ENCODE measurements around the gene FARP2. TPM values are rescaled to one million over a fixed set of nuclear protein-coding genes. Genes with fewer than 3 reads are reported as not detected.

The FARP2 gene
- total and polyA plus RNA-seq, 2 of the 13 experiments (the other 11 are each of a cell fraction or from before 2014, with no cell fraction given) = 28.0 to 45.4 TPM

DNA sequence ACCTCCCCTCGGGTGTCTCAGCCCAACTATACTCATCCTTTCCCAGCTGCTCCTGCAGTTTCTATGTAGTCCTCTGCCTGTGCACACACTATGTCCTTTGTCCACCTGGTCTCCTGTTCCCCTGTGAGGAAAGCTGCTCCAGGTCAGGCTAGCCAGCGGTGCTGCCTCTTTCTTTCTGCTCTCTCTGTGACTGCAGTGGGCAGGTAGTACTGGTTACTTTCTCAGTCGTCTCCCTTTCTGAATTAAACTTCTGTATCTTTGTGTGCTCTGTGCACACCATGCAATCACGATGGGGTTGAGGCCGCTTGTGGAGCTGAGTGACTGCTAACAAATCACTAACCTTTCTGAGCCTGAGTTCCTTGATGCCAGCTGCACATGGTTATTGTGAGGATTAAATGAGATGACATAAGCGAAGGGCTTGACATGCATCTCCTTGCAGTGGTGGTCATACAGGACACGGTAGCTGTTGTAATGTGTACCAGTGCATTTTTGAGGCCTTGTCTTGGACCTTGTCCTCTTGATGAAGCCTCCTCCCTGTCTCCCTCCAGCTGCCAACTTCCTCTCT is 3.5 kb downstream of the FARP2 start (continued):
- TF ChIP-seq, protein P1, sequence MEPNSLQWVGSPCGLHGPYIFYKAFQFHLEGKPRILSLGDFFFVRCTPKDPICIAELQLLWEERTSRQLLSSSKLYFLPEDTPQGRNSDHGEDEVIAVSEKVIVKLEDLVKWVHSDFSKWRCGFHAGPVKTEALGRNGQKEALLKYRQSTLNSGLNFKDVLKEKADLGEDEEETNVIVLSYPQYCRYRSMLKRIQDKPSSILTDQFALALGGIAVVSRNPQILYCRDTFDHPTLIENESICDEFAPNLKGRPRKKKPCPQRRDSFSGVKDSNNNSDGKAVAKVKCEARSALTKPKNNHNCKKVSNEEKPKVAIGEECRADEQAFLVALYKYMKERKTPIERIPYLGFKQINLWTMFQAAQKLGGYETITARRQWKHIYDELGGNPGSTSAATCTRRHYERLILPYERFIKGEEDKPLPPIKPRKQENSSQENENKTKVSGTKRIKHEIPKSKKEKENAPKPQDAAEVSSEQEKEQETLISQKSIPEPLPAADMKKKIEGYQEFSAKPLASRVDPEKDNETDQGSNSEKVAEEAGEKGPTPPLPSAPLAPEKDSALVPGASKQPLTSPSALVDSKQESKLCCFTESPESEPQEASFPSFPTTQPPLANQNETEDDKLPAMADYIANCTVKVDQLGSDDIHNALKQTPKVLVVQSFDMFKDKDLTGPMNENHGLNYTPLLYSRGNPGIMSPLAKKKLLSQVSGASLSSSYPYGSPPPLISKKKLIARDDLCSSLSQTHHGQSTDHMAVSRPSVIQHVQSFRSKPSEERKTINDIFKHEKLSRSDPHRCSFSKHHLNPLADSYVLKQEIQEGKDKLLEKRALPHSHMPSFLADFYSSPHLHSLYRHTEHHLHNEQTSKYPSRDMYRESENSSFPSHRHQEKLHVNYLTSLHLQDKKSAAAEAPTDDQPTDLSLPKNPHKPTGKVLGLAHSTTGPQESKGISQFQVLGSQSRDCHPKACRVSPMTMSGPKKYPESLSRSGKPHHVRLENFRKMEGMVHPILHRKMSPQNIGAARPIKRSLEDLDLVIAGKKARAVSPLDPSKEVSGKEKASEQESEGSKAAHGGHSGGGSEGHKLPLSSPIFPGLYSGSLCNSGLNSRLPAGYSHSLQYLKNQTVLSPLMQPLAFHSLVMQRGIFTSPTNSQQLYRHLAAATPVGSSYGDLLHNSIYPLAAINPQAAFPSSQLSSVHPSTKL (CRISPR knock-in tag; IDR thresholded peaks at IDR 0.05) = peak; percentile 66
- TF ChIP-seq ZNF513 (CRISPR knock-in tag; conservative IDR thresholded peaks at IDR 0.05) (no peak), HDAC6 (IDR thresholded peaks at IDR 0.05; ENCODE audit: low read depth, low read length) (no peak), MXI1 (IDR thresholded peaks at IDR 0.05; ENCODE audit: borderline replicate concordance, low read depth, low read length) (peak; percentile 71; the same call in 2 of the 3 replicates), MEF2D (CRISPR knock-in tag; IDR thresholded peaks at IDR 0.05) (no peak), ZBTB1 (CRISPR knock-in tag; IDR thresholded peaks at IDR 0.05; ENCODE audit: borderline replicate concordance) (no peak), TSC22D2 (CRISPR knock-in tag; IDR thresholded peaks at IDR 0.05; ENCODE audit: borderline replicate concordance) (no peak), ZBTB20 (CRISPR knock-in tag; IDR thresholded peaks at IDR 0.05; ENCODE audit: borderline replicate concordance, low read depth) (no peak), ZZZ3 (CRISPR knock-in tag; IDR thresholded peaks at IDR 0.05; ENCODE audit: borderline replicate concordance) (peak; percentile 79; the same call in 1 of the 2 replicates), ZNF703 (CRISPR knock-in tag; IDR thresholded peaks at IDR 0.05; ENCODE audit: borderline replicate concordance) (no peak), ZNF331 (CRISPR knock-in tag; IDR thresholded peaks at IDR 0.05) (peak; percentile 30; the same call in 1 of the 2 replicates), ZBTB7B (CRISPR knock-in tag; IDR thresholded peaks at IDR 0.05) (0 out of 2 replicates have a peak, but pooled peaks have one; percentile 40), CAMTA2 (CRISPR knock-in tag; IDR thresholded peaks at IDR 0.05; ENCODE audit: borderline replicate concordance) (no peak), MEIS1 (CRISPR knock-in tag; IDR thresholded peaks at IDR 0.05; ENCODE audit: borderline replicate concordance) (0 out of 2 replicates have a peak, but pooled peaks have one; percentile 56), TFDP2 (CRISPR knock-in tag; IDR thresholded peaks at IDR 0.05) (no peak), SMAD1 (CRISPR knock-in tag; IDR thresholded peaks at IDR 0.05; ENCODE audit: borderline replicate concordance, low read depth) (no peak), GATAD2A (CRISPR knock-in tag; IDR thresholded peaks at IDR 0.05) (peak; percentile 42)
- TF ChIP-seq, protein P2, sequence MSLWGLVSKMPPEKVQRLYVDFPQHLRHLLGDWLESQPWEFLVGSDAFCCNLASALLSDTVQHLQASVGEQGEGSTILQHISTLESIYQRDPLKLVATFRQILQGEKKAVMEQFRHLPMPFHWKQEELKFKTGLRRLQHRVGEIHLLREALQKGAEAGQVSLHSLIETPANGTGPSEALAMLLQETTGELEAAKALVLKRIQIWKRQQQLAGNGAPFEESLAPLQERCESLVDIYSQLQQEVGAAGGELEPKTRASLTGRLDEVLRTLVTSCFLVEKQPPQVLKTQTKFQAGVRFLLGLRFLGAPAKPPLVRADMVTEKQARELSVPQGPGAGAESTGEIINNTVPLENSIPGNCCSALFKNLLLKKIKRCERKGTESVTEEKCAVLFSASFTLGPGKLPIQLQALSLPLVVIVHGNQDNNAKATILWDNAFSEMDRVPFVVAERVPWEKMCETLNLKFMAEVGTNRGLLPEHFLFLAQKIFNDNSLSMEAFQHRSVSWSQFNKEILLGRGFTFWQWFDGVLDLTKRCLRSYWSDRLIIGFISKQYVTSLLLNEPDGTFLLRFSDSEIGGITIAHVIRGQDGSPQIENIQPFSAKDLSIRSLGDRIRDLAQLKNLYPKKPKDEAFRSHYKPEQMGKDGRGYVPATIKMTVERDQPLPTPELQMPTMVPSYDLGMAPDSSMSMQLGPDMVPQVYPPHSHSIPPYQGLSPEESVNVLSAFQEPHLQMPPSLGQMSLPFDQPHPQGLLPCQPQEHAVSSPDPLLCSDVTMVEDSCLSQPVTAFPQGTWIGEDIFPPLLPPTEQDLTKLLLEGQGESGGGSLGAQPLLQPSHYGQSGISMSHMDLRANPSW (CRISPR knock-in tag; IDR thresholded peaks at IDR 0.05; ENCODE audit: borderline replicate concordance) = no peak
- TF ChIP-seq, protein P3, sequence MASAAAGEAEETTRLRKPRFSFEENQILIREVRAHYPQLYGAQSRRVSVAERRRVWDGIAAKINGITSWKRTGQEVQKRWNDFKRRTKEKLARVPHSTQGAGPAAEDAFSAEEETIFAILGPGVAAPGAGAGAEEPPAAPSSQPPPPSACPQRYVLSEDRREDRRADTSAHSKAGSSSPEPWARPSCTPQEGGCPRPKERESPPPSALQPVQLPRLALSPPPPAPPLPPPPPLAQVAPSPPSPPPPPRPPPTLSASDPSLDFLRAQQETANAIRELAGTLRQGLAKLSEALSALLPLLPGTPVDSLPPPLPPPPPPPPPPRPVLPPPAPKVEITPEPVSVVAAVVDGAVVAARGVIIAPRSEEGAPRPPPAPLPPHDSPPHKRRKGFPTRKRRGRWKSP (CRISPR knock-in tag; IDR thresholded peaks at IDR 0.05) = 0 out of 2 replicates have a peak, but pooled peaks have one; percentile 38

Data from HepG2 (cell line).